RWPE2 (cell line): ENCODE results near the gene RTF1.

Source experiments
- ATAC-seq: fragments of 200-7000 bp; cut with Tn5 transposase; 3 replicates; pipeline ENCODE4 v1.9.1; 2021; ENCODE audit warnings: low read depth
- DNase-seq: peaks from one replicate; pipeline ENCODE4 v3.0.0-alpha.2; 2020; ENCODE audit warnings: low spot score
- H3K27ac ChIP-seq: fragments of 450-650 bp; 2 replicates; pipeline ENCODE4 v1.5.1; 2017; ENCODE audit warnings: mild to moderate bottlenecking; ENCODE audit not compliant: poor library complexity, severe bottlenecking
- H3K27me3 ChIP-seq: fragments of 250-450 bp; sonication (Bioruptor Pico); 2 replicates; pipeline ENCODE4 v1.5.1; 2021; ENCODE audit warnings: mild to moderate bottlenecking, moderate library complexity; ENCODE audit not compliant: insufficient read depth, poor library complexity, severe bottlenecking
- H3K36me3 ChIP-seq: fragments of 250-450 bp; sonication (Bioruptor Pico); 2 replicates; pipeline ENCODE4 v1.5.1; 2020; ENCODE audit warnings: low read depth, mild to moderate bottlenecking, moderate library complexity
- H3K4me1 ChIP-seq: fragments of 250-450 bp; sonication (Bioruptor Pico); 2 replicates; pipeline ENCODE4 v1.5.1; 2021; ENCODE audit warnings: mild to moderate bottlenecking, moderate library complexity; ENCODE audit not compliant: insufficient read depth, poor library complexity, severe bottlenecking
- H3K4me3 ChIP-seq: fragments of 250-450 bp; sonication (Bioruptor Pico); 2 replicates; pipeline ENCODE4 v1.5.1; 2021; ENCODE audit warnings: mild to moderate bottlenecking, moderate library complexity; ENCODE audit not compliant: severe bottlenecking
- H3K9me3 ChIP-seq: fragments of 250-450 bp; sonication (Bioruptor Pico); 2 replicates; pipeline ENCODE4 v1.5.1; 2021; ENCODE audit warnings: mild to moderate bottlenecking, moderate library complexity; ENCODE audit not compliant: severe bottlenecking
- CTCF ChIP-seq: fragments of 450-650 bp; IDR thresholded peaks from one replicate; pipeline ENCODE4 v1.5.1; 2017; ENCODE audit warnings: mild to moderate bottlenecking, moderate library complexity; ENCODE audit not compliant: poor library complexity, severe bottlenecking

RTF1 gene

DNA sequence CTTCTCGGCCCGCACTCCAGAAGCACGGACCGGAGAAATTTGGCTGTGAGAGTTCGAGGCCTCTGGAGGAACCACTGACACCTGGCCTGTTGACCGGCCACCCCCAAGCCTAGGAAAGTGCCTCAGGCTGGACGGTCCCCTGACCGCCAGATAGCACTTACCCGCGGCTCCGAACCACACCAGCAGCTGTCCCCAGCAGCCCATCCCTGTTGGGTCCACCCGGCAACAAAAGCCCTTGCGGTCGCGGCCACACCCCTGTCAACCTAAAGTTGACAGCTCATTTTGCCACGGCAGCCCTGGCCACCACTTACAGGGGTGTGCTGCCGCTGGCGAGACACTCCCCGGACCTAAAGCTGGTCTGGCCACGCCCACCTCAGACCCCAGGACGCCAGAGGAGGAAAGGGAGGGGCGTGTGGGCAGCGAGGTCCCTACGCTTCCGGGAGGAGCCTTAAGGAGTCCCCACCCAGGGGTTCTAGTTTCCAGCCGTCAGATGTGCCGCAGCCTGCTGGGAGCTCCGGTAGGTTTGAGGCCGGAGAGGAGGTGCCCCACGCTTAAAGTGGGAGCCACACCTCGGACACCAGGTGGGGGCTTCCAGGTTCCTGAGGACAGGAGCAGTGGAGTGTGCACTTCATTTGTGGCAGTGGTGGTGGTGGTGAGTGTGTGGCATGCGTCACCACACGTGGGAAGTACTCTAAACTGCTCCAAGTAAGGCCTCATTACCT is 96.8 kb downstream of the RTF1 start, which contains the start of gene LTK:
Gene LTK, minus strand, starts transcription at position 322 of the 722 bp plus-strand sequence. Its CDS starts 118 bp downstream, at position 204.
- Histone ChIP-seq H3K27me3 (peaks cover 28% of the 10 kb centered on the region), H3K27ac (no peak within 1 kb of the TSS)

GRCh38 chr15:41517895-41518449 is 101.1 kb downstream of the RTF1 start:
- Histone ChIP-seq H3K36me3 (no peaks in the 10 kb centered on the region; the same call in 1 of the 2 replicates), H3K4me1 (no peaks in the 10 kb centered on the region), H3K4me3 (no peak overlapping the region), H3K9me3 (no peaks in the 10 kb centered on the region), H3K27ac (no peak overlapping the region), H3K27me3 (peaks cover 10% of the 10 kb centered on the region)
- TF ChIP-seq CTCF = no peak
- ATAC-seq (no peak), DNase-seq (no peak)

More for the DNA sequence above, 96.8 kb downstream of the RTF1 start, which contains the start of gene LTK:
- H3K4me1 ChIP-seq = no peaks in the 10 kb centered on the region
- no peak for TF ChIP-seq CTCF
- DNase-seq = no peak
- no peaks in the 10 kb centered on the region for H3K36me3 ChIP-seq
- no peaks in the 10 kb centered on the region for H3K9me3 ChIP-seq
- no peak for ATAC-seq
- H3K4me3 ChIP-seq = peak within 1 kb of the TSS; percentile 2

DNA sequence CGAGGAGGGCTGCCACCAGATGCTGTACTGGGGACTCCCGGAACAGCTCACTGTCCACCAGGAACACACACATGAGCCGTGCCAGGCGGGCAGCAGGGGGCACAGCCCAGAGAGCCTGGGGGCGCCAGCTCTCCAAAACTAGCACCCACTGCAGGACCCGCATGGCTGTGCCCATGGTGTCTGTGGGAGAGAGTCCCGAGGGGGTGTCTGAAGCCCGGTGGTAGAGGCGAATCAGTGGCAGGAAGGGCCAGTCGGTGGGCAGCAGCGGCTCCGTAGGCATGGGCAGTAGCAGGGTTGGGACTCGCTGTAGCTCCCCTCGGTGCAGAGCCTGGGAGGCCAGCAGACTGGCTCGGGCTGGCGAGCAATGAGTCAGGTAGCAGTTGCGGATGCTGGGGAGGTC is 103.7 kb downstream of the RTF1 start:
- no peak overlapping the region for H3K4me3 ChIP-seq
- H3K36me3 ChIP-seq = peaks cover 4% of the 10 kb centered on the region
- no peaks in the 10 kb centered on the region for H3K4me1 ChIP-seq
- no peak for ATAC-seq
- H3K9me3 ChIP-seq = no peaks in the 10 kb centered on the region
- no peak for DNase-seq
- no peak for TF ChIP-seq CTCF
- H3K27ac ChIP-seq = no peak overlapping the region
- no peaks in the 10 kb centered on the region for H3K27me3 ChIP-seq

DNA sequence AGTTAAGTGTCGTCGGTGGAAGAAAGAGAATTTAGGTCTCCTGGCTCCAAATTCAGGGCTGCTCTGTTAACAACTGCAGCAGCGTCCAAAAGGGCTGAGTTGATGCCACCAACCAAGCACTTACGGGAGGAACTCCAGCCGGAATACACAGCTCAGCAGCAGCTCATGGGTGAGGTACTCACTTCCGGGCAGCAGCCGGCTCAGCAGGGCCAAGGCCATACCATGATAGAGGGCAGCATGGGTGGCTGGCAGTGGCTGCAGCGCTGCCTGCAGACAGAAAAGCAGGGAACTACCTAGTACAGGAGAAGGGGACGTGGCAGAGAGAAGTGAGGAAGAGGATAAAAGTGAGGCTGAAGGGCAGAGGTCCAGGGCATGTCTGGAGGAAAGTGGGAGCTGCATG is 104.7 kb downstream of the RTF1 start:
- no peak for TF ChIP-seq CTCF
- H3K27ac ChIP-seq = no peak overlapping the region
- no peaks in the 10 kb centered on the region for H3K27me3 ChIP-seq
- no peaks in the 10 kb centered on the region for H3K4me1 ChIP-seq
- H3K4me3 ChIP-seq = no peak overlapping the region
- no peak for ATAC-seq
- no peaks in the 10 kb centered on the region for H3K9me3 ChIP-seq
- peaks cover 14% of the 10 kb centered on the region for H3K36me3 ChIP-seq
- no peak for DNase-seq

GRCh38 chr15:41523097-41523496 is 106.2 kb downstream of the RTF1 start:
- H3K27ac ChIP-seq = no peak overlapping the region
- H3K27me3 ChIP-seq = no peaks in the 10 kb centered on the region
- H3K4me1 ChIP-seq = no peaks in the 10 kb centered on the region
- no peak overlapping the region for H3K4me3 ChIP-seq
- H3K36me3 ChIP-seq = peaks cover 29% of the 10 kb centered on the region
- ATAC-seq (peak; percentile 35; the same call in 2 of the 3 replicates), DNase-seq (no peak)
- no peaks in the 10 kb centered on the region for H3K9me3 ChIP-seq
- TF ChIP-seq CTCF = no peak
